DMS53 treated with DMSO at 0.1 percent for 48 hours (cell line): ENCODE results near the gene LRRC43.

Experiments
- DNase-seq: peaks from one replicate; lab custom pipeline; 2025; ENCODE audit not compliant: unreplicated experiment; lab: John Stamatoyannopoulos, UW

LRRC43 gene, protein sequence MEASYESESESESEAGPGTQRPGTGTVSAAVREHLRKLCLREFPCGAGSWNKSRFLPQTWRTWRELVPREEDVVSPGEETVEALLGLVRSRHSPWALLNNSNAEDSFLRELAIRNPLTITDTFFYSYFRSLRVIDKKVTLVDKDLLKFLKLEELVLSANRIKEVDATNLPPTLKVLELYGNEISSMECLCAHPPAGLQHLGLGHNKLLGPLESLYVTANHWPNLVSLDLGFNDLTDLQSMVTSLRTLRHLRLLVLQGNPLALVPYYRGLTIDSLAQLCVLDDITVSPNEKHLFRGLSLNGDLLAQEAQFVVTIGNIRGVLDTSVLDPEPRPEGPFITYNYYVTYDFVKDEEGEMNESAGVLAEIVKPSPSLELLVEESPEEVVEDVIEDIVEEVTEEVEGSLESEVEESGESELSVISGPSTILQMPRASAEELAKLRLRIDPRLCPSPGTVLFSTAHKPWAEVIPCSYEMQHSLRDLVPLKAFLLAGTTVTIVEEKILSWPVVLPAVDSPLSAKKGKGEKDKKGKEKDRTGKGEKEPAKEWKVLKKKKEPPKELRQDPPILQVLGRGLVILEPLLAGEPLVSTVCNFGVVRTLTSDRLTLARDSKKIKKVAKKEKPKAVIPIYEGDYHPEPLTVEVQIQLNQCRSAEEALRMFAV

DNA sequence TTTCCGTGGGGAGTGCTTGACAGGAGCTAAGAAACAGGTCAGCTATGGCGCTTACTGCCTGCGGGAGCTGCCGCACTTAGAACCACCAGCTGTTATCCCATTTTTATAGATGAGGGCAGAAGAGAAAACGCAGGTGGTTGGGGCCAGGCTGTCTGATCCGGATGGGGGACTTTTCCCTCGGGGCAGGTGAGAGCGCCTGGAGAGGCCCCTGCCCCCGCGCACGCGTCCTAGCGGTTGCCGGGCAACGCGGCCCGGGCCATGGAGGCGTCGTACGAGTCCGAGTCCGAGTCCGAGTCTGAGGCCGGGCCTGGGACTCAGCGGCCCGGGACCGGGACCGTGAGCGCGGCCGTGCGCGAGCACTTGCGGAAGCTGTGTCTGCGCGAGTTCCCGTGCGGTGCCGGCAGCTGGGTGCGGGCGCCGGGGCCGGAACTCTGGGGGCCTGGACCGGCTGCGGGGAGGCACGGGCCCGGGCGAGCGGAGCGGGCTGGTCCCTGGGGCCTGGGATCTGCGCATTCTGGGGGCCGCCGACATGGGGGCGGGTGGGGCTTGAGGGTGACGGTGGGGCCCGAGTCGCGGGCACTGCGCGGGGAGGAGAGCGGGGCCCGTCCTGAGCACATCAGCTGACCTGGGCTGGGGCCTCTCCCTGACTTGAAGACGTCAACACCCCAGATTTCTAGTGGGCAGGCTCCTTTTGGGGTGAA, at the start of gene LRRC43:
TSS of gene LRRC43 (plus strand) at position 237 of the 701 bp plus-strand sequence. CDS start at position 259, 22 bp downstream.
- DNase-seq, result peak; percentile 80

GRCh38 chr12:122133192-122133950, 49.6 kb upstream of the LRRC43 start:
- no peak for DNase-seq

DNA sequence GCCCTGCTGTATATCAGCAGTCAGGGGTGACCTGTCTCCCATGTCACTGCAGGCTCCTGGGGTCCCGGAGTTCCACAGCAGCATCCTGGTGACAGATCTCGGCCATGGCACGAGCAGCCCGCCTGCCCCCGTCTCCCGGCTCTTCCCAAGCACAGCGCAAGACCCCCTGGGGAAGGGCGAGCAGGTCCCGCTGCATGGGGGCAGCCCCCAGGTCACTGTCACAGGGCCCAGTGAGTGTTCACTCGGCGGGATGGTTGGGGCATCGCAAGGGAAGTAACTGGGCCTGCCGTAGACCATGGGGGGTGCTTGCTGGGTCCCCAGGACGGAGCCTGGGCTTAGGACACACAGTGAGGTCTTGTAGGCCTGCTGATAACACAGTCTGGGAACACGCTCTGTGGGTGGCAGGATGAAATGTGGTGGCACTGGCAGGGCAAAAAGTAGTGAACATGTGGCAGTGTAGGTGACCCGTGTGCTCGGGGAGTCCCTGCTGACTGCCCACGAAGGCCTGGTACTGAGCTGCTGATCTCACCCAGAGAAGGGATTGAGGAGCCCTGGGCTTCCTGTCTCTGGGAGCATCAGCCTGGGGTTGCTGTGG, 47.4 kb upstream of the LRRC43 start:
- DNase-seq, result no peak

GRCh38 chr12:122137229-122137628, 45.7 kb upstream of the LRRC43 start:
- no peak for DNase-seq

DNA sequence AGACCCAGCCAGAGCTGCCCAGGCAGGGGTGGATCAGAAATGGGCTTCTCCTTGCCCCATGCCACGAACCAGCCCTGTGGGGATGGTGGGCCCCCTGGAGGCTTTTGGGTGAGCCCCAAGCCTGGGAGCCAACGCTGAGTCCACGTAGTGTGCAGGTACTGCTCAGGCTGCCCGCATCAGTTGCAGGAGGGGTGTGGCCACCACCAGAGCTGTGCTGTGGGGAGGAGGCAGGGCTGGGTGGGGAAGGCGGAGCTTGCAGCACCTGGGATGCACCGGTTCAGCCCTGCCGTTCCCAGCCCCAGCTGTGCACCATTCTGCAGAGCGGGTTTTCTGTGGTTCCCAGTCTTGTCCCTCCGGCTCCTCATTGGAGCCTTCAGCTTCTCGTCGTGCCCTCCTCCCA, 45.2 kb upstream of the LRRC43 start:
- DNase-seq, result peak; percentile 19

GRCh38 chr12:122138181-122138580, 44.7 kb upstream of the LRRC43 start:
- DNase-seq, result no peak

GRCh38 chr12:122138616-122139015, 44.3 kb upstream of the LRRC43 start:
- no peak for DNase-seq

DNA sequence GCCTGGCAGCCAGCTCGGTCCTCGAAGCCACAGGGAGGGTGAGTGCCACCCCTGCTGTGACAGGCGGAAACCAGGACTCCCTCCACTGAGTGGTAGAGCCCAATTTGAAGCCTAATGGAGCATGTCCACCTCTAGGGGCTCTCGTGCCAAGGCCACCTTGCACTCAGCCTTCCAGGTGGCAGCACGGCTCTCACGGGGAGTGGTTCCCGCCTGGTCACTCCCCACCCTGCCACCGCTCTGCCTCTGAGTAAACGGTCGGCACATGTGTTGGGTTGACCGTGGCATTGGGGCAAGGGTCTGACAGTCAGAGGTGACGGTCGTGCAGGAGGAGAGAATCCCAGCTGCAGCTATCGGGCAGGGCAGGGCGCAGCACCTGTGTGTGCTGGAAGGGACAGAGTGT, 43.7 kb upstream of the LRRC43 start:
- DNase-seq, result no peak

- DNase-seq, result no peak
Measured at GRCh38 chr12:122139941-122140340, 43.0 kb upstream of the LRRC43 start.

DNA sequence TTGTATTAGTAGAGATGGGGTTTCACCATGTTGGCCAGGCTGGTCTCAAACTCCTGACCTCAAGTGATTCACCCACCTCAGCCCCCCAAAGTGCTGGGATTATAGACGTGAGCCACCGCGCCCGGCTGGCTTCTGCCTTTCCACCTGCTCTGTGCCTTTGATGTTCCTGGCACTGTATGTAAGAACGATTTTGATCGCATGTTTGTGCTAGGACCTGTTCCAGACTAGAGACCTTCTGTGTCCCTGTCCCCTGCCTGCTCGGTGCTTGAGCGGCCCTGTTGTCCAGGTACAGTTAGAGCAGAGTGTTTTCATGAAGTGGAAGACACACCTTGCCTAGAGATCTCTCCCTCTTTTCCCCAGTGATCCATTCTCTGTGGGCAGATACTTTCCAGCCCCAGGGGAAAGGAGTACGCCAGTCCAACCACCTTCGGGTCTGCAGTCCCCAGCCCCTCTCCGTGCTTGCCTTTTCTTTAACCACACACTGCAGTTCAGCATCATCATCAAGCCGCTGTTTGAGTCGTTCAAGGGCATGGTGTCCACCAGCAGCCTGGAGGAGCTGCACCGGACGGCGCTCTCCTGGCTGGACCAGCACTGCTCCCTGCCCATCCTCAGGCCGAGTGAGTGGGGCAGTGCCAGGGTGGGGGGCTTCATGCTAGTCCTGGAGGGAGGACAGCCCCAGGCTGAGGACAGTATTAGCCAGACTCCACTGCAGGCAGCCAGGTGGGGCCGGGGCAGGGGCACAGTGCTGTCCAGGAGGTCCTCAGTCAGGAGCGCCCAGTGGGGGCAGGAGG, 42.3 kb upstream of the LRRC43 start:
- DNase-seq, result no peak

DNA sequence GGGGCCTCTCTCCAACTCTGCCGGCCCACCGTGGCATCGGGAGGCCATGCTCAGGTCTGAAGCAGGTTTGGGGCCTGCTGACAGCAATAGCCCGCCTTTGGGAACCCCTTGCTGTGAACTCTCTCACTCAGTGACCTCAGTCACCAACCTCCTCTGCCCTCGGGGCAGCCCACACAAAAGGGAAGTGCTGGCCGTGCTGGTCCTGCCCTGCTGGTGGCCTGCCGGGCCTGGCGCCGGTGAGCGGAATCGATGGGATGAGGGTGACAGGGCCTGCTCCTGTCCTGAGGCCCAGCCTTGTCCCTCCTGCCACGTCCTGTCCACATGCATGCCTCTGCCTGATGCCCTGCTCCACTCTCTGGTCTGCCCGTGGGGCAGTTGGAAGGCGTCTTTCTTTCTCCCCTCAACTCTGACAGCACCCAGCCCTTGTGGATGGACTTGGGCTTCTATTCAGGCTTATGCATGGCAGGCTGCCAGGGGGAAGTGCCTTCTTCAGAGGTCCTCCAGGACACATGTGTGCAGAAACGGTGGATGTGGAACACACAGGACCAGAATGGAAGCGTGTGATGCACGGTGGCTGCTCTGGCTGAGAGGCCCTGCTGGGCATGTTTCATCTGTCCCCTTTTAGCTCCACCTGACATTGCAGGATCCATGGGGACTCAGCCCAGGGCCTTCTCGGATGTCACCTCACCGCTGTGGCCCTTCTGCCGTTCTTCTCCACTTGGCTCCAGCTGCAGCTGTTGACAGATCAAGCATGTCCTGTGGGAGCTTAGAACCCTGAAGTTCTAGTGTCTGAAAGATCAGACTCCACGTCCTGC, 40.8 kb upstream of the LRRC43 start:
- no peak for DNase-seq

DNA sequence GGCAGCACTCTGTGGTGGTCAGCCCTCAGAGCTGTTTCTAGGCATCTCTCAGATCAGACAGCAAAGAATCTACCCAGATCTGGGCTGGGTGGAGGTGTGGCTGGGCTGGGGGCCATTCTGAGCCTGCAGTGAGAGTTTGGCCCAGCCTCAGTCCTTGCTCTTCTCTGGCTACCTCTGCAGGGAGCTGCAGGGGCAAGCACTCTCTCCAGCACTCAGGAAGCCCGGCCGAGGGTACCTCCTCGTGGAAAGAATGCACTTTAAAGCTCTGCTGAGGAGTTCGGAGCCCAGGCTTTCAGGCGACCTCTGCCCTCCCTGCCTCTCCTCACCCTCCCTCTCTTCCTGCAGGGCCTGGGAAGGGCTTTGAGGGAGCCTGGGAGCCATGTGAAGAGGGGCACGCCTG, 40.1 kb upstream of the LRRC43 start:
- DNase-seq, result no peak

GRCh38 chr12:122144885-122145284, 38.0 kb upstream of the LRRC43 start:
- no peak for DNase-seq

DNA sequence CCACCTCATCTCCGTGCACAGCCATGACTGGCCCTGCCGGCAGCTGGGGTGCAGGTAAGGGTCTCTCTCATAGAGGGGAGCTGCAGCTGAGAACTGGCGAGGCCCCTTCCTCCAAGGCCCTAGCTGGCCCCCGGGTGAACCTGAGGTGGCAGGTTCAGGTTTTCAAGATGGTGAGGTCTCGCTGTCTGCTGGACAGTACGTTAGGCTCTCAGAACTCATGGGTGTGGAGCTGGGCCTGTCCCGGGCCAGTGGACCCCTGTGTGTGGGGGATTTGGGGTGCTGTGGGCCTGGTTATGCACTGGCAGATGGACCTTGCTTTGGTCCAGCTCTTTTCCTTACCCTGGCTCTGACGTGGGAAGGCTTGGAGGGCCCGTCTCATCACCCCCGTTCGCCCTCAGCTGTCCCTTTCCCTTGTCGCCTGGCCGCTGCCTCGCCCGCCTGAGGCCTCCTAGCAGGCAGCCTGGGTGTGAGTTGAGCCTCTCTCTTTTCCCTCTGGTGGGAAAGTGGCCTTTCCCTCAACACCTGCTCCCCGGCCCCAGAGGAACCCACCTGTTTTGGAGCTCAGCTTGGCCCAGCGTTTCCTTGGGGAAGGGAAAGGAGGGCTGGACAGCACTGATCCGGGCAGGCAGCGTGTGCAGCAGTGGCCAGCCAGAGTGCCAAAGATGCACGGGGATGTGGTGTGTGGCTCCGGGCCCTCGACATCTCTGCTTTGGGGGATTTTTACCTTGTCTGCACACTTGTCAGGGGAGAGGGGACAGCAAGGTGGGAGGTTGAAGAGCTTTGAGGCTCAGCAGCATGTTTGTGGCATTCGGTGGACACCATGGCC, 37.2 kb upstream of the LRRC43 start:
- no peak for DNase-seq

GRCh38 chr12:122147514-122148290, 35.2 kb upstream of the LRRC43 start:
- DNase-seq, result no peak

GRCh38 chr12:122148657-122149056, 34.3 kb upstream of the LRRC43 start:
- no peak for DNase-seq

DNA sequence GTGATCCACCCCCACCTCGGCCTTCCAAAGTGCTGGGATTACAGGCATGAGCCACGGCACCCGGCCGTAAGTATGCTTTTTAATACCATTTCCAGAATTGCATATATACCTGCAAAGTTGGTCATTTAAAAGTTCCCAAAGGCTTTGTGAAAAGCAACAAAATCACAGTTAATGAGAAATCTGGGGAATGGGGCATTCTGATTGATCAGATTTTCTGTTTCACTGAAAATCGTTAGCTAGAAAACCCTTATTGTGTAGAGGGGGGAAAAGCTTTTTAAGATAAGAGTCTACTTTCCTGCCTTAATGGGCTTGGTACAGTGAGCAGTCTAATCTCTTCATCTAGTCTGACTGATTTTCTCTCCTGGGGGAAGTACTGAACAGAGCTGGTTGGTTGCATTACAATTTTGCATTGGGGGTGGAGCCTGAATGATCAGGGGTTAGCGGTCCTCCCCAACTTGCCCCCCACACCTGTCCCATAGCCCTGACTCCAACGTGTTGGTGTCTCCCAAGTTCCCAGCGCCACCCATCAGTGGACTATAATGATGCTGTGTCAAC, 32.7 kb upstream of the LRRC43 start:
- DNase-seq, result no peak
